Caki2 (cell line): ENCODE measurements around the gene RGS2. TPM values are rescaled to one million over a fixed set of nuclear protein-coding genes. Genes with fewer than 3 reads are reported as not detected.

ENCODE experiments used
- DNase-seq: peaks from one replicate; pipeline ENCODE4 v3.0.0-alpha.2; 2015; ENCODE audit warnings: low read depth
- in situ Hi-C: cut with HindIII; loops from 2 replicates; pipeline ENCODE4 v1.10.0; 2016; ENCODE audit warnings: low sequenced_read_pairs, low pct_unique_long_range_greater_than_20kb, mixed read lengths
- total RNA-seq: library from RNA; depleted of rRNA; stranded (reverse); fragments of >200 nt; shearing (Covaris generic); gene quantifications from 2 replicates; pipeline ENCODE4 v1.2.3, GENCODE V29; 2014; ENCODE audit warnings: low replicate concordance

RGS2 gene
- total RNA-seq, 1 experiment from 2014 or later = 2.4 TPM

GRCh38 chr1:192812420-192813209 lies 3.8 kb downstream of the RGS2 start:
- in situ Hi-C loops = loop anchor here (25.0 kb wide), 1 partner anchor 200 kb away; no protein-coding TSS in a partner anchor
- no peak for DNase-seq

DNA sequence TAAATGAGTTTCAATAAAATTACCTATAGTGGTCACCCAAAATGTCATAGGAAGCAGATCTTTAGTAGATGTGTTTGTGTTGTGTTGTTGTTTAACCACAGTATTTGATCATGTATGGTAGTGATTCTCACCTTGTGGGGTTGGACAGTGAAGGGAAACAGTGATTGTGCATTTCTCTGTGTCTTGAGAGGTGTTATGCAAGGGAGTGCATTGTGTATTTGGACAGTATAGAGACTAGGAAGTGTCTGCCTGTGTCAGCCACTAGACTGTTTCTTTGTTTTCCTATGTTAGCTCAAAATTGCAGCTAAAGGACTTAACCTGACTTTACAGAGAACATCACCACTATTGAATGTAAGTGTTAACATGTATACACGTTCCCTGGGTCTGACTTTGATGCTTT lies 6.0 kb downstream of the RGS2 start:
- no peak for DNase-seq
- in situ Hi-C loops = loop anchor here (25.0 kb wide), 1 partner anchor 197 kb away; no protein-coding TSS in a partner anchor

DNA sequence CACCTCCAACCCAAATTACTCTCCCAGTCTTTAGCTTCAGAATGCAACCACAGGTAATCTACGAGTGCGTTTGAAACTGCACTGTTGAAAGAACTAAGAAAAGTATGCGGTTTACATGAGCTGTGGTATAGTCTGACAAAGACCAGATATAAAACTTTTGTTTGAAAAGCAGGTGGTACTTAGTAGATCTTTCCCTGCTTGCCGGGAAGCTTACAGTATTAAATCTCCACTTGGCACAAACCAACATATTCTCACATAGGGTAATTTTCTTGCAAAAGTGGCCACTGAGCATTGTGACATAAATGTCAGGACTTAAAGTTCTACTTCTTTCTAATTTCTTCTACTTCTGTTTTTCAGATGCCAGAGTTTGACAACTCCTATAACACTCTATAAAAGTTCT lies 8.4 kb downstream of the RGS2 start:
- in situ Hi-C loops = loop anchor here (25.0 kb wide), 1 partner anchor 195 kb away; no protein-coding TSS in a partner anchor
- DNase-seq = no peak

DNA sequence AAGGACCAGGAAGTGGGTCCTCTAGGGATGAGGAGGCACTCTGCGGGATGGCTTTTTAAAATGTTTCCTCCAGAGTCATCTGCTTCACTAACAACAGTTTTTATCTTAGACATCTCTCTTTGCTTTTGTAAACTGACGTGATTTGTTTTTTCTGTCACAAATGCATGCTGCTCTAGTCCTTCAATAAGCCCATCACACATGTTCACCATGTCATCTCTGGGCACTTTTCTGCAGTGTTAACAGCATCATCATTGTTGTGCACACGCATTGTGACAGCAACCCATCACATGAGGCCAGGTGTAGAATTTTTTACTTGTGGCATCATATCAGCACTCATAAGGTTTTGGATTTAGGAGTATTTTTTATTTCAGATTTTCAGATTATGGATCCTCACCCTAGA lies 12.5 kb downstream of the RGS2 start:
- no peak for DNase-seq
- in situ Hi-C loops = loop anchor here (25.0 kb wide), 1 partner anchor 191 kb away; no protein-coding TSS in a partner anchor

- in situ Hi-C loops = loop anchor here (25.0 kb wide), 1 partner anchor 188 kb away; no protein-coding TSS in a partner anchor
Measured at GRCh38 chr1:192824511-192824910, 15.7 kb downstream of the RGS2 start.

GRCh38 chr1:192826791-192827546 lies 18.1 kb downstream of the RGS2 start:
- in situ Hi-C loops = no loop called here
- DNase-seq = peak; percentile 72

More at GRCh38 chr1:192824511-192824910, 15.7 kb downstream of the RGS2 start:
- DNase-seq = no peak

GRCh38 chr1:192830595-192831246 lies 21.9 kb downstream of the RGS2 start:
- DNase-seq = no peak
- in situ Hi-C loops = no loop called here

DNA sequence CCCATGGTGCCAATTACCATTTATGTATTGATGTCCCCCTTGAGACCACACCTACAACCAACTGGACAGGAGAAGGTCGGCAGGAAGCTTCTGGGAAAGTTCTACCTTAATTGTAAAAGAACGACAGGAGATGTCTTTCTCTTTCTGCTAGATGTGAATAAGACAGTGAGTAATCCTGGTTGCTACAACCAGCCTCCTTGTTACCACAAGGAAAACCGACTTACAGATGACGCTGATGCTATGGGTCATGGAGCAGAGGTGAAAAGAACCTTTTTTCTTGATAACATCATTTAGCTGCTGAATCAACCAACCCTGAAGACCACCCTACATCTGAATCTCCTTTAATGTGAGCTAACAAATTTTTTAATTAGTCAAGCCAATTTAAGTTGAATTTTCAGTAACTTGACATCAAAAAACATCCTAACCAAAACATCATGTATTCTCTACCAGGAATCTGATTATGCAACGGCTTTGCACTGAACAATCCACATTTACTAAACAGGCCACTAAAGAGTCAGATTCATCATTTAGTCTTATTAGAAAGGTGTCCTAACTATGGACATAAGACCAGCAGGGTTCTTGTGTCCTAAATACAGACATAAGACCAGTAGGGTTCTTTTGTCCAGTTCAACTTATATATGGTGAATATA lies 23.0 kb downstream of the RGS2 start:
- in situ Hi-C loops = no loop called here
- peak; percentile 57 for DNase-seq

- in situ Hi-C loops = no loop called here
- DNase-seq = no peak
Measured at GRCh38 chr1:192832492-192832891, 23.7 kb downstream of the RGS2 start.

DNA sequence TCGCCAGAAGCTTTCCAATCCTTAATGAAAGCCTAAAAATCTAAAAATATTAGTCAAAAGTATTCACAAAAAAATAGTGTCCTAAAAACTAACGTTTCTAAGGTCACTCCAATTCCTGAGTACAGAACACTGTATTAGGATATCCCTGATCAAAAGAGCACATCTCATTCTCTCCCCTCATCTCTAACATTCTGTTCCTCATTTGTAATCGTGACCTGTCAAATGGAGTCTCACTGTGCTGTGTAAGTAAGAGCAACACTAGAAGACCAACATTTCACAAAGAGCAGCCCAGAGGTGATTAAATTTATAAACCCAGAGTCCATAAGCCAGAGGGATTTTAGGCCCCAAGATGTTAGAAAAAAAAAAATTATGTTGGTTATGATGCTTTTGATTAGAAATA lies 26.3 kb downstream of the RGS2 start:
- in situ Hi-C loops = no loop called here
- no peak for DNase-seq

DNA sequence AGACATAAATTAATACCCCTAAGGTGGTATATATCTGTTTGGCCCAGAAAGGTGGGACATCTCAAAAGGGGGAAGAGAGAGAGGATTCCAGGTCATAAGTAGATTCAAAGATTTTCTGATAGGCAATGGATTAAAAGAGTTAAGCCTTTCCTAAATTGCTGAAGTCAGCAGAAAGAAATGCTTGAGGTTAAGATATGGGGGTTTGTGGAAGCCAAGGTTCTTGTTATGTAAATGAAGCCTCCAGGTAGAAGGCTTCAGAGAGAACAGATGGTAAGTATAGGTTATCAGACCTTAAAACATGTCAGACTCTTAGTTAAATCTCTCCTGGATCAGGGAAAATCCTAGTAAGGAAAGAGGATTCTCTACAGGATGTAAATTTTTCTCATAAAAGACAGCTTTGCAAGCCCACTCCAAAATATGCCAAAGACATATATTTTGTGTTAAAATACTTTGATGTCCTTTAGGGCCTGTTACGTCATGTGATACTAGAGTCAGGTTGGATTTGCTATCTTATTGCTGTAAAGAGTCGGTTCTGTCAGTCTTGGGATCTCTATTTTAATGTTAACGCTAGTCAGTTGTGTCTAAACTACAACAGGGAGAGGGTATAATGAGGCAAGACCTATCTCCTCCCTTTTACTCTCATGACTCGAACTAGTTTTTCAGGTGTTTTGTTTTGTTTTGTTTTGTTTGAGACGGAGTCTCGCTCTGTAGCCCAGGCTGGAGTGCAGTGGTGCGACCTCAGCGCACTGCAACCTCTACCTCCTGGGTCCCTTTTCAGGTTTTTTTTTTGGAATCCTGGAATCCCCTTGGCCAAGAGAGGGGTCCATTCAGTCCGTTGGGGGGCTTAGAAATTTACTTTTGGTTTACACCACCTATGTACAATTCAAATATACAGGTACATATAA lies 30.6 kb downstream of the RGS2 start:
- in situ Hi-C loops = no loop called here
- no peak for DNase-seq

DNA sequence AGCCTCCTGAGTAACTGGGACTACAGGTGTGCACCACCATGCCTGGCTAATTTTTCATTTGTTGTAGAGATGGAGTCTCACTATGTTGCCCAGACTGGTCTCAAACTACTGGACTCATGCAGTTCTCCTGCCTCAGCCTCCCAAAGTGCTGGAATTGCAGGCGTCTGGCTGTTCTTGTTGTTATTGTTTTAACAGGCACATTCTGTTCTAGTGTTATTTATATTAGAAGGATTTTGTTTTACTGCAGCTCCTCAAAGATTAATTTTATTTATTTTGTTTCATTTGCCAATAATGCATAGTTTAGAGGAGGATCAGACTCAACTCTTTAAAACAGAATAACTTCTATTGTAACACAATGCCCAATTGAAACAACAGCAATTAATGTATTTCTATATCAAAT lies 35.5 kb downstream of the RGS2 start:
- in situ Hi-C loops = no loop called here
- DNase-seq = no peak

- in situ Hi-C loops = no loop called here
- DNase-seq = no peak
Measured at GRCh38 chr1:192846950-192847349, 38.1 kb downstream of the RGS2 start.

- DNase-seq = no peak
- in situ Hi-C loops = no loop called here
Measured at GRCh38 chr1:192849011-192849410, 40.2 kb downstream of the RGS2 start.

- in situ Hi-C loops = no loop called here
- no peak for DNase-seq
Measured at GRCh38 chr1:192849442-192849841, 40.6 kb downstream of the RGS2 start.

- in situ Hi-C loops = no loop called here
- no peak for DNase-seq
Measured at GRCh38 chr1:192852001-192852947, 43.4 kb downstream of the RGS2 start.
